Fibroblast of skin of right biceps (primary cell): Measurements from ENCODE around the gene ROGDI.

ENCODE experiments used
- DNase-seq: peaks from one replicate; pipeline ENCODE4 v3.0.0-alpha.2; 2013

Gene ROGDI

GRCh38 chr16:4813251-4814003, 11.0 kb upstream of the ROGDI start:
- DNase-seq: no peak

GRCh38 chr16:4811773-4812172, 9.3 kb upstream of the ROGDI start:
- DNase-seq: no peak

- DNase-seq: no peak
Observed at GRCh38 chr16:4811242-4811641, 8.8 kb upstream of the ROGDI start.

- no peak for DNase-seq
Observed at GRCh38 chr16:4806280-4806679, 3.8 kb upstream of the ROGDI start.

GRCh38 chr16:4805231-4805630, 2.8 kb upstream of the ROGDI start:
- no peak for DNase-seq

- DNase-seq: no peak
Observed at GRCh38 chr16:4803898-4804762, 1.7 kb upstream of the ROGDI start.

GRCh38 chr16:4803401-4803844, 990 bp upstream of the ROGDI start:
- peak; percentile 31 for DNase-seq

GRCh38 chr16:4802659-4803287, 340 bp upstream of the ROGDI start:
- DNase-seq: peak; percentile 92

- DNase-seq: no peak
Observed at GRCh38 chr16:4801051-4801961, 1.1 kb downstream of the ROGDI start.

- DNase-seq: no peak
Observed at GRCh38 chr16:4800290-4801041, 2.0 kb downstream of the ROGDI start.

- DNase-seq: no peak
Observed at GRCh38 chr16:4799171-4799855, 3.1 kb downstream of the ROGDI start.

- DNase-seq: no peak
Observed at GRCh38 chr16:4798456-4798855, 4.0 kb downstream of the ROGDI start.

- no peak for DNase-seq
Observed at GRCh38 chr16:4797805-4798252, 4.6 kb downstream of the ROGDI start.

GRCh38 chr16:4796982-4797804, 5.2 kb downstream of the ROGDI start:
- DNase-seq: no peak

GRCh38 chr16:4795828-4796572, 6.4 kb downstream of the ROGDI start:
- no peak for DNase-seq

GRCh38 chr16:4795181-4795827, 7.1 kb downstream of the ROGDI start, which contains the start of gene SMIM22:
SMIM22 (plus strand) TSS chr16:4795369; CDS start chr16:4795735, 366 bp downstream.
- no peak for DNase-seq

- no peak for DNase-seq
Observed at GRCh38 chr16:4792951-4793513, 9.4 kb downstream of the ROGDI start.

GRCh38 chr16:4790871-4791270, 11.6 kb downstream of the ROGDI start:
- no peak for DNase-seq
